ENCODE results near the gene CCDC190. TPM values are rescaled to one million over a fixed set of nuclear protein-coding genes. Genes with fewer than 3 reads are reported as not detected.
"Not testable (repeated sequence)": the region's sequence is repeated elsewhere in the genome, so short reads cannot be mapped to it uniquely, and the experiment has no call there.

The CCDC190 gene
- total RNA-seq, 2 donors from 2014 or later, result not detected

DNA sequence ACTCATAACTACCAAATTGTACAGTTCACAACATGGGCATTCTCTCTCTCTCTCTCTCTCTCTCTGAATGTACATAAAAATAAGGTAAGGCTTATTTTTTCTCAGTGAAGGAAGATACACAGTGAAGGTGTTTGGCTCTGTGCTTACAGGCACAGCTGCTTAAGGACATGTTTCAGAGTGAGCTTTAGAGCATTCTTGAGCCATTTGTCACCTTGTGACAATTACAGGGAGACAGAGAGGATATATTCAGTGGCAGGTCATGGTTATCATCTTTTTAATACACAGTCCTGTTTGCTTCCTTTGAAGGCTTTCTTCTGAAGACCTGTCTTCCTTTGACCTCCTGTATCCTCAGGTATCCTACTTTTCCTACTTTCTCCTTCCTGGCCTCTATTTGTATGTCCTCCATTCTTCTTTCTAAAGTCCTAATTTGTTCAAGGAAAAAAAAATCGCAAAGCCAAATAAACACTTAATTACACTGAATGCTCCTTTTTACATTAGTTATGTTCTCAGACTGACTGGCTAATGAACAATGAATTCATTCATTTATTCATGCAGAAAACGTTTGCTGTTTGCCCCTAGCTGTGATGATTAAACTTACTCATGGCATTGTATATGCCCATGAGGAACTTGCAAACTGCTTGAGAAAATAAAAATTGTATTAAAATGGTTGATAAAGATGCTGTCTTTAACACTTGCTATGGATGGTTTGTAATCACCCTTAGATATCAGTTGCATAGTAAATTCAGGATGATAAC, 37.0 kb downstream of the CCDC190 start:
- Histone ChIP-seq H3K9me3 (ENCODE audit: control insufficient read depth, low read length) (no peaks in the 10 kb centered on the region), H3K36me3 (ENCODE audit: control insufficient read depth, insufficient read depth, low read length) (no peaks in the 10 kb centered on the region), H3K4me1 (ENCODE audit: control insufficient read depth, insufficient read depth, low read length) (peaks cover 8% of the 10 kb centered on the region), H3K27ac (ENCODE audit: low read depth, low read length) (no peak overlapping the region), H3K9ac (ENCODE audit: extremely low read depth, low read length, poor library complexity, severe bottlenecking) (no peak overlapping the region), H3K27me3 (ENCODE audit: control insufficient read depth, insufficient read depth, low read length, poor library complexity, severe bottlenecking) (peaks cover 21% of the 10 kb centered on the region), H3K4me3 (ENCODE audit: low read length) (no peak overlapping the region)
- WGBS, 2 experiments (ENCODE audit: insufficient coverage in 1 of 2, insufficient read length in 1 of 2), result 68 to 92% methylated on average over 2 of the region's 2 CpGs
- Mint-ChIP-seq H3K9me3 (no peaks in the 10 kb centered on the region), H3K27me3 (ENCODE audit: insufficient read depth) (peaks cover 20% of the 10 kb centered on the region), H3K4me1 (peaks cover 14% of the 10 kb centered on the region), H3K27ac (no peak overlapping the region), H3K4me3 (no peak overlapping the region), H3K36me3 (ENCODE audit: low read depth) (no peaks in the 10 kb centered on the region)
- no peak for DNase-seq
- TF ChIP-seq, protein P1, sequence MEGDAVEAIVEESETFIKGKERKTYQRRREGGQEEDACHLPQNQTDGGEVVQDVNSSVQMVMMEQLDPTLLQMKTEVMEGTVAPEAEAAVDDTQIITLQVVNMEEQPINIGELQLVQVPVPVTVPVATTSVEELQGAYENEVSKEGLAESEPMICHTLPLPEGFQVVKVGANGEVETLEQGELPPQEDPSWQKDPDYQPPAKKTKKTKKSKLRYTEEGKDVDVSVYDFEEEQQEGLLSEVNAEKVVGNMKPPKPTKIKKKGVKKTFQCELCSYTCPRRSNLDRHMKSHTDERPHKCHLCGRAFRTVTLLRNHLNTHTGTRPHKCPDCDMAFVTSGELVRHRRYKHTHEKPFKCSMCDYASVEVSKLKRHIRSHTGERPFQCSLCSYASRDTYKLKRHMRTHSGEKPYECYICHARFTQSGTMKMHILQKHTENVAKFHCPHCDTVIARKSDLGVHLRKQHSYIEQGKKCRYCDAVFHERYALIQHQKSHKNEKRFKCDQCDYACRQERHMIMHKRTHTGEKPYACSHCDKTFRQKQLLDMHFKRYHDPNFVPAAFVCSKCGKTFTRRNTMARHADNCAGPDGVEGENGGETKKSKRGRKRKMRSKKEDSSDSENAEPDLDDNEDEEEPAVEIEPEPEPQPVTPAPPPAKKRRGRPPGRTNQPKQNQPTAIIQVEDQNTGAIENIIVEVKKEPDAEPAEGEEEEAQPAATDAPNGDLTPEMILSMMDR (conservative IDR thresholded peaks at IDR 0.05), result no peak

DNA sequence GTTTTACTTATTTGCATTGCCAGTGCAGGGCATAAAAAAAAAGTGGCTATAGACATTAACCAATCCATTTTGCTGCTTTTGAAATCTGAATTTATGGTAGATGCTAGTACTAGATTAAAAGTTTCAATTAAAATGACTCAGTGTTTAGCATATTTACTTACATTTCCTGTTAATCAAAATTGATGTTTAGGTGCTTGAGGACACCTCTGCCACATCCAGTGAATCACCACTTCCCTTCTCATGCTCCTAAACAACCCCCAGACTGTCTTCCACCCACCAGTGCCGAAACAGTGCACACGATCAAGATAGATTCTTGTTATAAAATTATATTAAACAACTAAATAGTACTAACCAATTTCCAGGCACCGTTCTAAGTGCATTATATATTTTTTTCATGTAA, 37.7 kb downstream of the CCDC190 start:
- DNase-seq, result no peak
- 100% methylated on average over 2 of the region's 3 CpGs; no CpG with 5 or more reads in 1 of the 2 experiments for WGBS, 2 experiments (ENCODE audit: insufficient coverage in 1 of 2, insufficient read length in 1 of 2)
- H3K36me3 Mint-ChIP-seq (ENCODE audit: low read depth), result no peaks in the 10 kb centered on the region
- Histone ChIP-seq H3K4me1 (ENCODE audit: control insufficient read depth, insufficient read depth, low read length) (peaks cover 8% of the 10 kb centered on the region), H3K36me3 (ENCODE audit: control insufficient read depth, insufficient read depth, low read length) (no peaks in the 10 kb centered on the region), H3K27me3 (ENCODE audit: control insufficient read depth, insufficient read depth, low read length, poor library complexity, severe bottlenecking) (peaks cover 14% of the 10 kb centered on the region), H3K27ac (ENCODE audit: low read depth, low read length) (no peak overlapping the region), H3K9ac (ENCODE audit: extremely low read depth, low read length, poor library complexity, severe bottlenecking) (no peak overlapping the region), H3K9me3 (ENCODE audit: control insufficient read depth, low read length) (no peaks in the 10 kb centered on the region), H3K4me3 (ENCODE audit: low read length) (no peak overlapping the region)
- H3K27me3 Mint-ChIP-seq (ENCODE audit: insufficient read depth), result peaks cover 13% of the 10 kb centered on the region
- H3K4me3 Mint-ChIP-seq, result peak overlapping the region; percentile 62
- no peaks in the 10 kb centered on the region for H3K9me3 Mint-ChIP-seq
- peaks cover 18% of the 10 kb centered on the region for H3K4me1 Mint-ChIP-seq
- TF ChIP-seq, protein P1 (conservative IDR thresholded peaks at IDR 0.05), result no peak
- H3K27ac Mint-ChIP-seq, result no peak overlapping the region

DNA sequence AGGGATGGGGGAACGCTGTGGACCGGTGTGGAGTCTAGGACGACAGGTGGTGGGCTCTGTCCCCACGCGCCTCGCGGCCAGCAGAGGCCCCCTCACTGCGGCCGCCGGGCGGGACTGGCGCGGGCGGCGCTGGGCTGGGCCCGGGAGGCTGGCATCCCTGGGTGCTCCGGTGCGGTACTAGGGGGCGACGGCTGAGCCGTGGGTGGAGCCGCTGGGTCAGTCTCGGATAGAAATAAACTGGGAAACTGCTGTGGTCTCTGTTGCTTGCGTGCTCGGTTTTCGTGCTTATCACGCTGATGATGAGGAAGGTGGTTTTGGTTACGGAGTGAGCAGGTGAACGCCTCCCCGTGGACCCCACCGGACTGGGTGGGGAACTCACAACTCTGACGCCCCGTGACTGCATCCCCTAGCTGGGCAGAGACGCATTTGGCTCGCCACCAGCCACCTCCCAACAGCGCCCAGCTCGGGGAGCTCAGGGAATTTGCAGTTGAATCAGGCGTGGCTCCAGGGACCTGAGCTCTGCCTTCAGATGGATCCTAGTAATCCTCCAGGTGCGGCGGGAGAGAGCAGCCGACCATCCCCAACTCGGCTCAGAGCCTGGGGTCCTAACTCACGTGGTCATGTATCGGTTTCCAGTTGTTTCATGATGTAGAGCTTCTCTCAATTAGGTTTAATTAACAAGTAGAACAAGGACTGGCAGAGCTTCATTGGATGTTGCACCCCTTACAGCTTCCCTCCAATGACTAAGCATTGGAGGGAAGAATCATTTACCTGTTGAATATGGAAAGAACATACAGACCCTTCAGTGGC, 38.4 kb downstream of the CCDC190 start:
- Histone ChIP-seq H3K36me3 (ENCODE audit: control insufficient read depth, insufficient read depth, low read length) (no peaks in the 10 kb centered on the region), H3K27me3 (ENCODE audit: control insufficient read depth, insufficient read depth, low read length, poor library complexity, severe bottlenecking) (peaks cover 14% of the 10 kb centered on the region), H3K4me1 (ENCODE audit: control insufficient read depth, insufficient read depth, low read length) (peaks cover 8% of the 10 kb centered on the region), H3K9ac (ENCODE audit: extremely low read depth, low read length, poor library complexity, severe bottlenecking) (no peak overlapping the region), H3K4me3 (ENCODE audit: low read length) (peak overlapping the region; percentile 76), H3K9me3 (ENCODE audit: control insufficient read depth, low read length) (no peaks in the 10 kb centered on the region), H3K27ac (ENCODE audit: low read depth, low read length) (no peak overlapping the region)
- DNase-seq, result peak; percentile 91
- H3K36me3 Mint-ChIP-seq (ENCODE audit: low read depth), result no peaks in the 10 kb centered on the region
- peak overlapping the region; percentile 62 for H3K4me3 Mint-ChIP-seq
- H3K27me3 Mint-ChIP-seq (ENCODE audit: insufficient read depth), result peaks cover 12% of the 10 kb centered on the region
- peaks cover 18% of the 10 kb centered on the region for H3K4me1 Mint-ChIP-seq
- H3K27ac Mint-ChIP-seq, result no peak overlapping the region
- no peaks in the 10 kb centered on the region for H3K9me3 Mint-ChIP-seq
- WGBS, 2 experiments (ENCODE audit: insufficient coverage in 1 of 2, insufficient read length in 1 of 2), result 6 to 20% methylated on average over 7 to 44 of the region's 44 CpGs
- TF ChIP-seq, protein P1 (conservative IDR thresholded peaks at IDR 0.05), result peak; percentile 22

DNA sequence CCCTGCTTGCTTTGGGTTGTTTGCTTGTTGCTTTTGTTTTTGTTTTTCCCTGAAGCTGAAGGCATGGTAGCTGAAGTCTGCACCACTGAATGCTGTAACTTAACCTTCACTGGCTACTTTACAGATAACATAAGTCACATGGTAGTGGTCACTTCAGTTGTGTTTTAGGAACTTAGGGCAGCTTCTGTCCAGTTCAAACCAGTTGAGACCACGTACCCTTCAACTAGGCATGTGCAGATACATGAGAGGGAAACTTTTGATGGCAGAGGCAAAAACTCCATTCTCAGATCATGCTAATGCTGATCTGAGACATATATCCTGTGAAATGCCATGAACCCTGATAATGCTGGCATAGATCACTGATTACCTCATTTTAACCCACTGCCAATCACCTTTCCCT, 42.3 kb downstream of the CCDC190 start:
- H3K4me3 ChIP-seq (ENCODE audit: low read length); H3K27ac Mint-ChIP-seq; H3K9me3 ChIP-seq (ENCODE audit: control insufficient read depth, low read length); H3K27ac ChIP-seq (ENCODE audit: low read depth, low read length); H3K9me3 Mint-ChIP-seq; DNase-seq; H3K36me3 ChIP-seq (ENCODE audit: control insufficient read depth, insufficient read depth, low read length); H3K36me3 Mint-ChIP-seq (ENCODE audit: low read depth); H3K9ac ChIP-seq (ENCODE audit: extremely low read depth, low read length, poor library complexity, severe bottlenecking); H3K4me1 ChIP-seq (ENCODE audit: control insufficient read depth, insufficient read depth, low read length); H3K4me3 Mint-ChIP-seq: not testable (repeated sequence)
- Mint-ChIP-seq H3K4me1 (peaks cover 14% of the 10 kb centered on the region), H3K27me3 (ENCODE audit: insufficient read depth) (peaks cover 11% of the 10 kb centered on the region)
- peaks cover 14% of the 10 kb centered on the region for H3K27me3 ChIP-seq (ENCODE audit: control insufficient read depth, insufficient read depth, low read length, poor library complexity, severe bottlenecking)
- 100% methylated on average over 1 of the region's 1 CpG; no CpG with 5 or more reads in 1 of the 2 experiments for WGBS, 2 experiments (ENCODE audit: insufficient coverage in 1 of 2, insufficient read length in 1 of 2)

DNA sequence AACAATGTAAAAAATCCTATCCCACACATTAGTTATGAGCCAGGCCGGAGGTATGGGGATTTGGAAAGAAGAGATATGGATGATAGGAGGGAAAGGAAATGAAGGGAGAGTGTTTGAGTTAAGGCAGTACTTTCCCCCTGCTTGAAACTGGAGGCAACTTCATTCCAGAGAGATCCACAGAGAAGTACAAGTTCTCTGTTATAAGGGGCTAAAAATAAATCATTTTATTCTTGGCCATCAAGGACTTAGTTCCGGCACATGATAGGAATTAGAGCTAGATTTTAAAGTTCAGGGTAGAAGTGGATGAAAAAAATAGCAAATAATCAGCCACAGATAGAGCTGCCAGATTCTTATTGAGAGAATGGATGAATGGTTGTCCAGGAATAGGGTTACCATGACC, 42.8 kb downstream of the CCDC190 start:
- H3K4me3 ChIP-seq (ENCODE audit: low read length); H3K27ac Mint-ChIP-seq; H3K9ac ChIP-seq (ENCODE audit: extremely low read depth, low read length, poor library complexity, severe bottlenecking); H3K36me3 ChIP-seq (ENCODE audit: control insufficient read depth, insufficient read depth, low read length); DNase-seq; H3K36me3 Mint-ChIP-seq (ENCODE audit: low read depth); H3K4me1 ChIP-seq (ENCODE audit: control insufficient read depth, insufficient read depth, low read length); H3K27ac ChIP-seq (ENCODE audit: low read depth, low read length); H3K9me3 Mint-ChIP-seq; H3K9me3 ChIP-seq (ENCODE audit: control insufficient read depth, low read length); H3K4me3 Mint-ChIP-seq: not testable (repeated sequence)
- H3K27me3 ChIP-seq (ENCODE audit: control insufficient read depth, insufficient read depth, low read length, poor library complexity, severe bottlenecking), result peaks cover 14% of the 10 kb centered on the region
- WGBS, 2 experiments (ENCODE audit: insufficient coverage in 1 of 2, insufficient read length in 1 of 2), result 86% methylated on average over 2 of the region's 2 CpGs; no CpG with 5 or more reads in 1 of the 2 experiments
- Mint-ChIP-seq H3K4me1 (peaks cover 10% of the 10 kb centered on the region), H3K27me3 (ENCODE audit: insufficient read depth) (peaks cover 11% of the 10 kb centered on the region)

Data from endodermal cell (in vitro differentiated cells).